ENCODE results near the gene RPE65.
"Not testable (repeated sequence)": the region's sequence is repeated elsewhere in the genome, so short reads cannot be mapped to it uniquely, and the experiment has no call there.

DNA sequence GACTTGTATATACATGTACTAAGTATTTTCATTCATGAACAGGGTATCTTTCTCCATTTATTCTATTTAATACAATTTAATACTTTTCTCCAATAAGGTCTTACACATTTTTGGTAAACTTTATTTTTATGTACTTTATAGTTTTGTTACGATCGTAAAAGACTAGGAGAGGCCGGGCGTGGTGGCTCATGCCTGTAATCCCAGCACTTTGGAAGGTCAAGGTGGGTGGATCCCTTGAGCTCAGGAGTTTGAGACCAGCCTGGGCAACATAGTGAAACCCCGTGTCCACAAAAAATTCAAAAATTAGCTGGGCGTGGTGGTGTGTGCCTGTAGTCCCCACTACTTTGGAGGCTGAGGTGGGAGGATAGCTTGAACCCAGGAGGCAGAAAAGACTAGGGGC lies 42.5 kb upstream of the RPE65 start:
- TF ChIP-seq, protein P1, sequence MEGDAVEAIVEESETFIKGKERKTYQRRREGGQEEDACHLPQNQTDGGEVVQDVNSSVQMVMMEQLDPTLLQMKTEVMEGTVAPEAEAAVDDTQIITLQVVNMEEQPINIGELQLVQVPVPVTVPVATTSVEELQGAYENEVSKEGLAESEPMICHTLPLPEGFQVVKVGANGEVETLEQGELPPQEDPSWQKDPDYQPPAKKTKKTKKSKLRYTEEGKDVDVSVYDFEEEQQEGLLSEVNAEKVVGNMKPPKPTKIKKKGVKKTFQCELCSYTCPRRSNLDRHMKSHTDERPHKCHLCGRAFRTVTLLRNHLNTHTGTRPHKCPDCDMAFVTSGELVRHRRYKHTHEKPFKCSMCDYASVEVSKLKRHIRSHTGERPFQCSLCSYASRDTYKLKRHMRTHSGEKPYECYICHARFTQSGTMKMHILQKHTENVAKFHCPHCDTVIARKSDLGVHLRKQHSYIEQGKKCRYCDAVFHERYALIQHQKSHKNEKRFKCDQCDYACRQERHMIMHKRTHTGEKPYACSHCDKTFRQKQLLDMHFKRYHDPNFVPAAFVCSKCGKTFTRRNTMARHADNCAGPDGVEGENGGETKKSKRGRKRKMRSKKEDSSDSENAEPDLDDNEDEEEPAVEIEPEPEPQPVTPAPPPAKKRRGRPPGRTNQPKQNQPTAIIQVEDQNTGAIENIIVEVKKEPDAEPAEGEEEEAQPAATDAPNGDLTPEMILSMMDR (conservative IDR thresholded peaks at IDR 0.05; ENCODE audit: low read depth, low read length), result not testable (repeated sequence)
- not testable (repeated sequence) for TF ChIP-seq MXI1 (IDR thresholded peaks at IDR 0.05; ENCODE audit: borderline replicate concordance, low read depth, low read length); POLR2A (IDR thresholded peaks at IDR 0.05; ENCODE audit: low read depth, low read length); RFX5 (IDR thresholded peaks at IDR 0.05; ENCODE audit: low read depth, low read length); RAD21 (IDR thresholded peaks at IDR 0.05; ENCODE audit: low read length); RCOR1 (IDR thresholded peaks at IDR 0.05; ENCODE audit: insufficient replicate concordance, low read length); CHD1 (IDR thresholded peaks at IDR 0.05; ENCODE audit: low read depth, low read length); SMC3 (IDR thresholded peaks at IDR 0.05; ENCODE audit: low read depth, low read length); MAFK (IDR thresholded peaks at IDR 0.05; ENCODE audit: low read depth, low read length)

All from IMR-90 (cell line).